IMR-90 (cell line): ENCODE results near the gene POLR3A. TPM values are rescaled to one million over a fixed set of nuclear protein-coding genes. Genes with fewer than 3 reads are reported as not detected.

ENCODE experiments used
- ATAC-seq: fragments of 200-7000 bp; cut with Tn5 transposase; 2 replicates; pipeline ENCODE4 v1.9.1; 2020; ENCODE audit warnings: low read depth, mild to moderate bottlenecking, moderate library complexity
- BruUV-seq: library from RNA; stranded (reverse); fragments of 400-500 nt; replicated peaks from 2 replicates; lab custom pipeline; 2021; lab: Mats Ljungman, UMichigan
- CTCF ChIA-PET: fragments of 300-600 bp; formaldehyde crosslinking; extraction: SDS; loops from one replicate; lab custom pipeline; 2021; ENCODE audit warnings: antibody characterized with exemption; lab: Yijun Ruan, JAX
- POLR2A ChIA-PET: fragments of 300-600 bp; sonication (Branson Sonifier 250); formaldehyde crosslinking; loops from one replicate; lab custom pipeline; 2022; ENCODE audit warnings: antibody characterized with exemption; ENCODE audit not compliant: unreplicated experiment; lab: Charles Lee
- DNase-seq: peaks from one replicate; pipeline ENCODE4 v3.0.0; 2013
- H2AFZ ChIP-seq: replicated peaks from 2 replicates; pipeline ENCODE3; 2013; ENCODE audit warnings: low read length, mild to moderate bottlenecking; ENCODE audit not compliant: poor library complexity
- H2AK5ac ChIP-seq: 2 replicates; pipeline ENCODE4 v1.6.1; 2013; ENCODE audit warnings: low read depth, low read length, inconsistent platforms
- H2AK9ac ChIP-seq: replicated peaks from 2 replicates; pipeline ENCODE3; 2013; ENCODE audit warnings: mild to moderate bottlenecking, low read depth, low read length, moderate library complexity; ENCODE audit not compliant: poor library complexity
- H2BK120ac ChIP-seq: 2 replicates; pipeline ENCODE4 v1.6.1; 2013; ENCODE audit warnings: low read depth, low read length, inconsistent platforms
- H2BK15ac ChIP-seq: 3 replicates; pipeline ENCODE4 v1.6.1; 2013; ENCODE audit warnings: low read depth, low read length, inconsistent platforms
- H2BK20ac ChIP-seq: 2 replicates; pipeline ENCODE4 v1.6.1; 2013; ENCODE audit warnings: low read depth, mild to moderate bottlenecking, inconsistent platforms, low read length, moderate library complexity
- H2BK5ac ChIP-seq: 2 replicates; pipeline ENCODE4 v1.6.1; 2013; ENCODE audit warnings: mild to moderate bottlenecking, low read depth, low read length, inconsistent platforms; ENCODE audit not compliant: poor library complexity, severe bottlenecking
- H3K14ac ChIP-seq: replicated peaks from 2 replicates; pipeline ENCODE4 v1.6.1; 2013; ENCODE audit warnings: low read depth, low read length, inconsistent platforms
- H3K18ac ChIP-seq: 2 replicates; pipeline ENCODE4 v1.6.1; 2013; ENCODE audit warnings: low read depth, low read length, control low read depth
- H3K23ac ChIP-seq: 2 replicates; pipeline ENCODE4 v1.6.1; 2013; ENCODE audit warnings: low read depth, low read length, inconsistent platforms
- H3K27ac ChIP-seq: 2 replicates; pipeline ENCODE4 v1.5.1; 2013; ENCODE audit warnings: mild to moderate bottlenecking, control low read depth, low read length; ENCODE audit not compliant: insufficient read depth
- H3K27me3 ChIP-seq: 2 replicates; pipeline ENCODE4 v1.6.1; 2013; ENCODE audit warnings: low read length; ENCODE audit not compliant: control insufficient read depth, insufficient read depth
- H3K36me3 ChIP-seq: 2 replicates; pipeline ENCODE4 v1.6.1; 2013; ENCODE audit warnings: low read length, mixed read lengths; ENCODE audit not compliant: control insufficient read depth, insufficient read depth
- H3K4ac ChIP-seq: 2 replicates; pipeline ENCODE4 v1.6.1; 2013; ENCODE audit warnings: low read depth, low read length, inconsistent platforms
- H3K4me1 ChIP-seq: 2 replicates; pipeline ENCODE4 v1.6.1; 2013; ENCODE audit warnings: low read length, mixed read lengths; ENCODE audit not compliant: control insufficient read depth, insufficient read depth
- H3K4me2 ChIP-seq: 2 replicates; pipeline ENCODE4 v1.6.1; 2013; ENCODE audit warnings: low read depth, mild to moderate bottlenecking, control low read depth, low read length, moderate library complexity
- H3K4me3 ChIP-seq: 2 replicates; pipeline ENCODE4 v1.5.1; 2013; ENCODE audit warnings: low read depth, mild to moderate bottlenecking, control low read depth, low read length, moderate library complexity; ENCODE audit not compliant: insufficient read depth
- H3K56ac ChIP-seq: 2 replicates; pipeline ENCODE4 v1.6.1; 2013; ENCODE audit warnings: low read length, inconsistent platforms; ENCODE audit not compliant: insufficient read depth; ENCODE audit errors: extremely low read depth
- H3K79me1 ChIP-seq, 2 experiments: 2 replicates each; pipeline ENCODE4 v1.6.1; 2013; ENCODE audit warnings: low read length in 2 of 2, inconsistent platforms in 1 of 2, low read depth in 1 of 2
- H3K9ac ChIP-seq: 2 replicates; pipeline ENCODE4 v1.6.1; 2013; ENCODE audit warnings: low read depth, low read length, control low read depth
- H3K9me1 ChIP-seq: 2 replicates; pipeline ENCODE4 v1.6.1; 2013; ENCODE audit warnings: low read length, inconsistent platforms; ENCODE audit not compliant: insufficient read depth
- H3K9me3 ChIP-seq: 2 replicates; pipeline ENCODE4 v1.6.1; 2013; ENCODE audit warnings: low read length; ENCODE audit not compliant: control insufficient read depth, insufficient read depth
- H4K20me1 ChIP-seq: 2 replicates; pipeline ENCODE4 v1.6.1; 2013; ENCODE audit warnings: low read length, inconsistent platforms; ENCODE audit not compliant: insufficient read depth
- H4K5ac ChIP-seq: 2 replicates; pipeline ENCODE4 v1.6.1; 2013; ENCODE audit warnings: mild to moderate bottlenecking, low read depth, low read length, control low read depth
- H4K8ac ChIP-seq, 2 experiments: 2 replicates each; pipeline ENCODE4 v1.6.1; 2013; ENCODE audit warnings: low read depth in 2 of 2, low read length in 2 of 2, control low read depth in 1 of 2, inconsistent platforms in 1 of 2
- H4K91ac ChIP-seq: 2 replicates; pipeline ENCODE4 v1.6.1; 2013; ENCODE audit warnings: low read depth, low read length, inconsistent platforms; ENCODE audit not compliant: insufficient read depth
- BHLHE40 ChIP-seq: fragments of 150-350 bp; IDR thresholded peaks from 2 replicates; pipeline ENCODE4 v1.6.1; 2016; ENCODE audit warnings: mild to moderate bottlenecking, low read depth, low read length
- CEBPB ChIP-seq: IDR thresholded peaks from 2 replicates; pipeline ENCODE4 v1.6.1; 2012; ENCODE audit warnings: low read depth, low read length, improper control_type of control experiment
- CHD1 ChIP-seq: IDR thresholded peaks from 2 replicates; pipeline ENCODE4 v1.6.1; 2012; ENCODE audit warnings: low read depth, low read length, improper control_type of control experiment
- FOS ChIP-seq: fragments of 150-350 bp; IDR thresholded peaks from 2 replicates; pipeline ENCODE4 v1.6.1; 2016; ENCODE audit warnings: low read depth, low read length
- MAFK ChIP-seq: IDR thresholded peaks from 2 replicates; pipeline ENCODE4 v1.6.1; 2012; ENCODE audit warnings: low read depth, low read length, improper control_type of control experiment
- MAZ ChIP-seq: IDR thresholded peaks from 2 replicates; pipeline ENCODE4 v1.6.1; 2012; ENCODE audit warnings: low read depth, mild to moderate bottlenecking, low read length, improper control_type of control experiment, moderate library complexity, borderline replicate concordance
- MXI1 ChIP-seq: IDR thresholded peaks from 2 replicates; pipeline ENCODE4 v1.6.1; 2012; ENCODE audit warnings: low read depth, mild to moderate bottlenecking, low read length, moderate library complexity, borderline replicate concordance
- NFE2L2 ChIP-seq: fragments of 150-350 bp; IDR thresholded peaks from 2 replicates; pipeline ENCODE4 v1.6.1; 2016; ENCODE audit warnings: low read depth, mild to moderate bottlenecking, low read length
- POLR2A ChIP-seq: IDR thresholded peaks from 2 replicates; pipeline ENCODE4 v1.6.1; 2012; ENCODE audit warnings: mild to moderate bottlenecking, low read depth, low read length
- RAD21 ChIP-seq: IDR thresholded peaks from 2 replicates; pipeline ENCODE4 v1.6.1; 2012; ENCODE audit warnings: low read length, improper control_type of control experiment
- RCOR1 ChIP-seq: IDR thresholded peaks from 2 replicates; pipeline ENCODE4 v1.6.1; 2012; ENCODE audit warnings: mild to moderate bottlenecking, low read length, improper control_type of control experiment; ENCODE audit not compliant: insufficient replicate concordance
- SMC3 ChIP-seq: fragments of 150-350 bp; IDR thresholded peaks from 2 replicates; pipeline ENCODE4 v1.6.1; 2016; ENCODE audit warnings: low read depth, mild to moderate bottlenecking, antibody characterized with exemption, low read length, moderate library complexity
- WGBS, 2 experiments: methylation state at CpG; one replicate each; pipeline versions ENCODE4 v1.1.5 to v1.1.7; 2013; ENCODE audit warnings: missing lambda C conversion rate in 2 of 2; ENCODE audit not compliant: insufficient read length in 1 of 2; ENCODE audit errors: extremely low coverage in 2 of 2; 5-methylcytosine and 5-hydroxymethylcytosine counted together
- dilution Hi-C: fragments of 300-500 bp; cut with HindIII; formaldehyde crosslinking; loops from one replicate; pipeline ENCODE4 v1.14.3; 2018; ENCODE audit warnings: low sequenced_read_pairs; ENCODE audit not compliant: unreplicated experiment
- in situ Hi-C: fragments of 300-500 bp; cut with MboI; formaldehyde crosslinking; loops from 3 replicates; pipeline ENCODE4 v1.14.3; 2019; ENCODE audit warnings: low sequenced_read_pairs, inconsistent platforms, mixed read lengths
- intact Hi-C: fragments of 100-400 bp; cut with micrococcal nuclease; formaldehyde crosslinking; loops from 2 replicates; pipeline ENCODE4 v1.10.0; 2022
- polyA plus RNA-seq, 3 experiments: library from polyadenylated mRNA; depleted of rRNA; stranded (reverse); fragments of >200 nt; gene quantifications; 2 replicates each; pipeline ENCODE4 v1.2.3, GENCODE V29; 2012; ENCODE audit warnings: low replicate concordance in 1 of 3
- total RNA-seq: library from RNA; depleted of rRNA; stranded (reverse); fragments of >200 nt; gene quantifications from 2 replicates; pipeline ENCODE4 v1.2.3, GENCODE V29; 2012
- TF ChIP-seq, protein P1 (sequence below): fragments of 150-350 bp; IDR thresholded peaks from 2 replicates; pipeline ENCODE4 v1.6.1; 2016; ENCODE audit warnings: low read depth, mild to moderate bottlenecking, low read length, moderate library complexity, borderline replicate concordance

Gene POLR3A
- total and polyA plus RNA-seq, 2 of the 4 experiments (the other 2 are of a cell fraction) = 11.9 to 24.4 TPM

DNA sequence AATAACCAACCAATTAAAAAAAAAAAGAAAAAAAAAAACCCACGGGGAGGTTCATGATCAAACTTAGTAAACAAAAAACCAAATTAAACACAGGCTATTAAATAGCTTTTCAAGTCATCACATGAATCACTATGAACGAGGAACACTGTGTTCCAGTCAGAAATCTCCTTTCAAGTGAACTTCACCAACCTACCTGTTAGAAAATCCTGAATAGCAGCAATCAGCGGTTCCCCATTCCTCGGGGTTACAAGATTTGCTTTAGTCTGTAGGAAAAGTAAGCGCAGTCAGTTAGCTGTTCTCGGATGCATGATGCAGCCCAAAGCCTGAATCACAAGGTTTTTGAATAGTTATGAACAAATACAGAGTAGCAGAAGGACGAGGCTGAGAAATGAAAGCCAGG is 19.0 kb downstream of the POLR3A start:
- in situ Hi-C loops (no loop called here), intact Hi-C loops (no loop called here), dilution Hi-C loops (no loop called here)
- H3K18ac ChIP-seq = no peak overlapping the region
- 100% methylated on average over 2 of the region's 7 CpGs; no CpG with 5 or more reads in 1 of the 2 experiments for WGBS, 2 experiments
- 0 out of 2 replicates have a peak, but pooled peaks cover 3% of the 10 kb centered on the region for H3K9me1 ChIP-seq
- peaks cover 50% of the 10 kb centered on the region for H3K36me3 ChIP-seq
- no peak overlapping the region for H3K56ac ChIP-seq
- H3K4ac ChIP-seq = no peak overlapping the region
- no peak overlapping the region for H2BK5ac ChIP-seq
- no peak overlapping the region for H3K23ac ChIP-seq
- no peak overlapping the region for H2BK120ac ChIP-seq
- ChIA-PET POLR2A (no interaction called here), CTCF (no interaction called here)
- H2AK5ac ChIP-seq = no peak overlapping the region
- no peak overlapping the region for H3K4me3 ChIP-seq
- H2AFZ ChIP-seq = no peak overlapping the region
- H3K4me2 ChIP-seq = no peak overlapping the region
- no peak for DNase-seq
- H2BK20ac ChIP-seq = no peak overlapping the region
- no peaks in the 10 kb centered on the region for H3K27me3 ChIP-seq
- no peak overlapping the region for H4K91ac ChIP-seq
- no peaks in the 10 kb centered on the region for H4K20me1 ChIP-seq
- ATAC-seq = no peak
- H3K27ac ChIP-seq = no peak overlapping the region
- no peak overlapping the region for H4K5ac ChIP-seq
- peaks cover 0 to 11% of the 10 kb centered on the region in 2 experiments; a peak in 2 of 4 replicates for H3K79me1 ChIP-seq
- H3K9me3 ChIP-seq = no peaks in the 10 kb centered on the region
- H4K8ac ChIP-seq = no peak overlapping the region
- TF ChIP-seq MXI1 = no peak
- no peak for TF ChIP-seq FOS
- TF ChIP-seq MAZ = no peak
- TF ChIP-seq RCOR1 = no peak
- TF ChIP-seq, protein P1, sequence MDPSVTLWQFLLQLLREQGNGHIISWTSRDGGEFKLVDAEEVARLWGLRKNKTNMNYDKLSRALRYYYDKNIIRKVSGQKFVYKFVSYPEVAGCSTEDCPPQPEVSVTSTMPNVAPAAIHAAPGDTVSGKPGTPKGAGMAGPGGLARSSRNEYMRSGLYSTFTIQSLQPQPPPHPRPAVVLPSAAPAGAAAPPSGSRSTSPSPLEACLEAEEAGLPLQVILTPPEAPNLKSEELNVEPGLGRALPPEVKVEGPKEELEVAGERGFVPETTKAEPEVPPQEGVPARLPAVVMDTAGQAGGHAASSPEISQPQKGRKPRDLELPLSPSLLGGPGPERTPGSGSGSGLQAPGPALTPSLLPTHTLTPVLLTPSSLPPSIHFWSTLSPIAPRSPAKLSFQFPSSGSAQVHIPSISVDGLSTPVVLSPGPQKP = no peak
- TF ChIP-seq CEBPB = no peak
- no peak for TF ChIP-seq CHD1
- TF ChIP-seq SMC3 = no peak
- no peak for TF ChIP-seq RAD21
- no peak for TF ChIP-seq BHLHE40
- TF ChIP-seq NFE2L2 = no peak
- no peak for TF ChIP-seq POLR2A
- no peak for TF ChIP-seq MAFK
- no peak overlapping the region for H2AK9ac ChIP-seq
- no peaks in the 10 kb centered on the region for H3K4me1 ChIP-seq
- no peak overlapping the region for H2BK15ac ChIP-seq
- H3K14ac ChIP-seq = no peak overlapping the region
- BruUV-seq = no TSS peak
- no peak overlapping the region for H3K9ac ChIP-seq
